Dendritic cell treated with granulocyte-macrophage colony-stimulating factor and Interleukin-4, amounts not matched to agents 40 ng/mL and 50 ng/mL, for 4 days (primary cell): Measurements from ENCODE around the gene CCNI.
"Not testable (repeated sequence)": the region's sequence is repeated elsewhere in the genome, so short reads cannot be mapped to it uniquely, and the experiment has no call there.

Experiments
- H3K27ac Mint-ChIP-seq: one replicate; pipeline ENCODE4 v1.8.0; 2022; ENCODE audit warnings: mild to moderate bottlenecking, mixed read lengths
- H3K27me3 Mint-ChIP-seq: one replicate; pipeline ENCODE4 v1.8.0; 2022; ENCODE audit warnings: mild to moderate bottlenecking, mixed read lengths
- H3K36me3 Mint-ChIP-seq: one replicate; pipeline ENCODE4 v1.8.0; 2022; ENCODE audit warnings: low read depth, mixed read lengths
- H3K4me1 Mint-ChIP-seq: one replicate; pipeline ENCODE4 v1.8.0; 2022; ENCODE audit warnings: low read depth, mixed read lengths
- H3K4me3 Mint-ChIP-seq: one replicate; pipeline ENCODE4 v1.8.0; 2022; ENCODE audit warnings: mild to moderate bottlenecking, moderate library complexity, mixed read lengths
- H3K9me3 Mint-ChIP-seq: one replicate; pipeline ENCODE4 v1.8.0; 2022; ENCODE audit warnings: mixed read lengths
- intact Hi-C: fragments of 100-400 bp; cut with micrococcal nuclease; formaldehyde crosslinking; loops from one replicate; pipeline ENCODE4 v1.15.0; 2022

Gene CCNI

GRCh38 chr4:77095101-77095821 lies 19.5 kb upstream of the CCNI start:
- no peaks in the 10 kb centered on the region for H3K27me3 Mint-ChIP-seq
- H3K27ac Mint-ChIP-seq, result no peak overlapping the region
- intact Hi-C loops, result loop anchor here (1.0 kb wide), 1 partner anchor 108 kb away; no protein-coding TSS in a partner anchor
- H3K4me1 Mint-ChIP-seq, result peaks cover 35% of the 10 kb centered on the region
- no peak overlapping the region for H3K4me3 Mint-ChIP-seq
- no peaks in the 10 kb centered on the region for H3K9me3 Mint-ChIP-seq
- no peaks in the 10 kb centered on the region for H3K36me3 Mint-ChIP-seq

GRCh38 chr4:77094496-77094895 lies 18.7 kb upstream of the CCNI start:
- no peaks in the 10 kb centered on the region for H3K36me3 Mint-ChIP-seq
- intact Hi-C loops, result no loop called here
- H3K9me3 Mint-ChIP-seq, result no peaks in the 10 kb centered on the region
- no peak overlapping the region for H3K27ac Mint-ChIP-seq
- peaks cover 32% of the 10 kb centered on the region for H3K4me1 Mint-ChIP-seq
- no peaks in the 10 kb centered on the region for H3K27me3 Mint-ChIP-seq
- H3K4me3 Mint-ChIP-seq, result no peak overlapping the region

- intact Hi-C loops, result no loop called here
- no peaks in the 10 kb centered on the region for H3K27me3 Mint-ChIP-seq
- H3K4me3 Mint-ChIP-seq, result no peak overlapping the region
- H3K27ac Mint-ChIP-seq, result peak overlapping the region; percentile 67
- no peaks in the 10 kb centered on the region for H3K9me3 Mint-ChIP-seq
- peaks cover 28% of the 10 kb centered on the region for H3K4me1 Mint-ChIP-seq
- H3K36me3 Mint-ChIP-seq, result no peaks in the 10 kb centered on the region
Measured at GRCh38 chr4:77093401-77093800, 17.6 kb upstream of the CCNI start.

- H3K9me3 Mint-ChIP-seq, result no peaks in the 10 kb centered on the region
- no peaks in the 10 kb centered on the region for H3K27me3 Mint-ChIP-seq
- no peak overlapping the region for H3K4me3 Mint-ChIP-seq
- intact Hi-C loops, result no loop called here
- peaks cover 24% of the 10 kb centered on the region for H3K4me1 Mint-ChIP-seq
- peak overlapping the region; percentile 67 for H3K27ac Mint-ChIP-seq
- no peaks in the 10 kb centered on the region for H3K36me3 Mint-ChIP-seq
Measured at GRCh38 chr4:77092975-77093374, 17.2 kb upstream of the CCNI start.

GRCh38 chr4:77089866-77090265 lies 14.1 kb upstream of the CCNI start:
- H3K27ac Mint-ChIP-seq, result no peak overlapping the region

GRCh38 chr4:77087027-77087426 lies 11.2 kb upstream of the CCNI start:
- H3K4me3 Mint-ChIP-seq, H3K36me3 Mint-ChIP-seq, H3K4me1 Mint-ChIP-seq, H3K27me3 Mint-ChIP-seq, intact Hi-C loops, H3K27ac Mint-ChIP-seq, H3K9me3 Mint-ChIP-seq: not testable (repeated sequence)

More at GRCh38 chr4:77089866-77090265, 14.1 kb upstream of the CCNI start:
- intact Hi-C loops, result no loop called here
- no peaks in the 10 kb centered on the region for H3K9me3 Mint-ChIP-seq
- peaks cover 15% of the 10 kb centered on the region for H3K4me1 Mint-ChIP-seq
- H3K4me3 Mint-ChIP-seq, result no peak overlapping the region
- H3K36me3 Mint-ChIP-seq, result no peaks in the 10 kb centered on the region
- H3K27me3 Mint-ChIP-seq, result no peaks in the 10 kb centered on the region

- Mint-ChIP-seq H3K4me1 (peaks cover 10% of the 10 kb centered on the region), H3K27ac (no peak overlapping the region), H3K9me3 (no peaks in the 10 kb centered on the region), H3K4me3 (no peak overlapping the region), H3K27me3 (no peaks in the 10 kb centered on the region), H3K36me3 (no peaks in the 10 kb centered on the region)
- intact Hi-C loops, result no loop called here
Measured at GRCh38 chr4:77084019-77084639, 8.3 kb upstream of the CCNI start.

- no peaks in the 10 kb centered on the region for H3K36me3 Mint-ChIP-seq
- no peak overlapping the region for H3K4me3 Mint-ChIP-seq
- H3K9me3 Mint-ChIP-seq, result no peaks in the 10 kb centered on the region
- no peaks in the 10 kb centered on the region for H3K27me3 Mint-ChIP-seq
- no peak overlapping the region for H3K27ac Mint-ChIP-seq
- peaks cover 14% of the 10 kb centered on the region for H3K4me1 Mint-ChIP-seq
- intact Hi-C loops, result no loop called here
Measured at GRCh38 chr4:77082886-77083608, 7.3 kb upstream of the CCNI start.

GRCh38 chr4:77080806-77081205 lies 5.0 kb upstream of the CCNI start:
- peak overlapping the region; percentile 58 for H3K27ac Mint-ChIP-seq
- H3K4me1 Mint-ChIP-seq, result peaks cover 23% of the 10 kb centered on the region
- intact Hi-C loops, H3K4me3 Mint-ChIP-seq, H3K9me3 Mint-ChIP-seq, H3K27me3 Mint-ChIP-seq, H3K36me3 Mint-ChIP-seq: not testable (repeated sequence)

- Mint-ChIP-seq H3K9me3 (no peaks in the 10 kb centered on the region), H3K4me3 (no peak overlapping the region), H3K27me3 (no peaks in the 10 kb centered on the region), H3K36me3 (no peaks in the 10 kb centered on the region), H3K27ac (no peak overlapping the region), H3K4me1 (peaks cover 23% of the 10 kb centered on the region)
- intact Hi-C loops, result loop anchor here (5.0 kb wide), 1 partner anchor 72 kb away; no protein-coding TSS in a partner anchor
Measured at GRCh38 chr4:77079281-77079680, 3.5 kb upstream of the CCNI start.

GRCh38 chr4:77078401-77078800 lies 2.6 kb upstream of the CCNI start:
- peaks cover 23% of the 10 kb centered on the region for H3K4me1 Mint-ChIP-seq
- H3K4me3 Mint-ChIP-seq, result no peak overlapping the region
- intact Hi-C loops, result loop anchor here (5.0 kb wide), 1 partner anchor 71 kb away; no protein-coding TSS in a partner anchor
- no peak overlapping the region for H3K27ac Mint-ChIP-seq
- no peaks in the 10 kb centered on the region for H3K36me3 Mint-ChIP-seq
- H3K9me3 Mint-ChIP-seq, result no peaks in the 10 kb centered on the region
- no peaks in the 10 kb centered on the region for H3K27me3 Mint-ChIP-seq

- H3K4me1 Mint-ChIP-seq, result peaks cover 24% of the 10 kb centered on the region
- no peak overlapping the region for H3K27ac Mint-ChIP-seq
- no peaks in the 10 kb centered on the region for H3K36me3 Mint-ChIP-seq
- no peaks in the 10 kb centered on the region for H3K9me3 Mint-ChIP-seq
- no peaks in the 10 kb centered on the region for H3K27me3 Mint-ChIP-seq
- no peak overlapping the region for H3K4me3 Mint-ChIP-seq
- intact Hi-C loops, result loop anchor here (1.0 to 5.0 kb wide), 2 partner anchors 70 to 80 kb away; partner anchors contain the start of gene CCNG2
Measured at GRCh38 chr4:77076889-77077635, 1.3 kb upstream of the CCNI start.

GRCh38 chr4:77074981-77075855 lies 571 bp downstream of the CCNI start:
- peak overlapping the region; percentile 94 for H3K4me3 Mint-ChIP-seq
- H3K9me3 Mint-ChIP-seq, result no peaks in the 10 kb centered on the region
- H3K4me1 Mint-ChIP-seq, result peaks cover 34% of the 10 kb centered on the region
- peaks cover 15% of the 10 kb centered on the region for H3K36me3 Mint-ChIP-seq
- no peaks in the 10 kb centered on the region for H3K27me3 Mint-ChIP-seq
- intact Hi-C loops, result loop anchor here (2.0 to 5.0 kb wide), 2 partner anchors 68 to 122 kb away; no protein-coding TSS in a partner anchor
- H3K27ac Mint-ChIP-seq, result no peak overlapping the region
